Inflammatory macrophage treated with lipopolysaccharide for 1 hour (primary cell): ENCODE results near the gene GSTK1.
"Not testable (repeated sequence)": the region's sequence is repeated elsewhere in the genome, so short reads cannot be mapped to it uniquely, and the experiment has no call there.

Experiments
- DNase-seq, 2 donors: peaks; one replicate each; pipeline ENCODE4 v3.0.0-alpha.2; 2020 to 2022

The GSTK1 gene

GRCh38 chr7:143263266-143264195 is at the start of gene GSTK1:
Gene GSTK1 (plus strand): TSS chr7:143263441. CDS start chr7:143263514, 73 bp downstream.
- DNase-seq, result peak; percentile 69 to 71

- not testable (repeated sequence) for DNase-seq
Observed at GRCh38 chr7:143213478-143213877, 49.8 kb upstream of the GSTK1 start.

- peak; percentile 78 to 97 for DNase-seq
Observed at GRCh38 chr7:143214789-143215679, 48.2 kb upstream of the GSTK1 start.

GRCh38 chr7:143216151-143216550 is 47.1 kb upstream of the GSTK1 start:
- DNase-seq, result peak in 1 of 2 donors; percentile 31

GRCh38 chr7:143216686-143217085 is 46.6 kb upstream of the GSTK1 start:
- DNase-seq, result peak in 1 of 2 donors; percentile 17

GRCh38 chr7:143217806-143218205 is 45.4 kb upstream of the GSTK1 start:
- DNase-seq, result no peak

- no peak for DNase-seq
Observed at GRCh38 chr7:143221286-143221685, 42.0 kb upstream of the GSTK1 start.

- DNase-seq, result peak; percentile 44 to 46
Observed at GRCh38 chr7:143221737-143222136, 41.5 kb upstream of the GSTK1 start, which contains the start of gene TAS2R40. Gene TAS2R40 (plus strand): TSS chr7:143222037. CDS start chr7:143222079, 42 bp downstream.

GRCh38 chr7:143222782-143223181 is 40.5 kb upstream of the GSTK1 start:
- DNase-seq, result peak; percentile 79 to 83

GRCh38 chr7:143223784-143224183 is 39.5 kb upstream of the GSTK1 start:
- no peak for DNase-seq

GRCh38 chr7:143225047-143225446 is 38.2 kb upstream of the GSTK1 start:
- no peak for DNase-seq

GRCh38 chr7:143227806-143228205 is 35.4 kb upstream of the GSTK1 start:
- DNase-seq, result no peak

GRCh38 chr7:143229054-143229790 is 34.0 kb upstream of the GSTK1 start:
- DNase-seq, result no peak

- no peak for DNase-seq
Observed at GRCh38 chr7:143230602-143231457, 32.4 kb upstream of the GSTK1 start.

- DNase-seq, result peak; percentile 74 to 79
Observed at GRCh38 chr7:143233816-143234532, 29.3 kb upstream of the GSTK1 start.

- DNase-seq, result peak in 1 of 2 donors; percentile 61
Observed at GRCh38 chr7:143234533-143234875, 28.7 kb upstream of the GSTK1 start.

GRCh38 chr7:143235561-143235960 is 27.7 kb upstream of the GSTK1 start:
- DNase-seq, result peak; percentile 27 to 33

GRCh38 chr7:143236408-143236990 is 26.7 kb upstream of the GSTK1 start:
- DNase-seq, result no peak

GRCh38 chr7:143237366-143237765 is 25.9 kb upstream of the GSTK1 start:
- peak; percentile 57 to 60 for DNase-seq

GRCh38 chr7:143238289-143238980 is 24.8 kb upstream of the GSTK1 start:
- DNase-seq, result no peak
